ENCODE data around the gene NTRK2.

- TF ChIP-seq MAX (IDR thresholded peaks at IDR 0.05) (no peak), EZH2phosphoT487 (IDR thresholded peaks at IDR 0.05; ENCODE audit: borderline replicate concordance) (no peak), CTCF (IDR thresholded peaks at IDR 0.05 in 2 of 3, conservative IDR thresholded peaks at IDR 0.05 in 1 of 3; ENCODE audit: borderline replicate concordance in 1 of 3, insufficient read depth in 1 of 3, low read depth in 2 of 3, low read length in 2 of 3) (no peak), REST (IDR thresholded peaks at IDR 0.05; ENCODE audit: low read depth) (no peak), ZFX (IDR thresholded peaks at IDR 0.05) (no peak), ZNF274 (IDR thresholded peaks at IDR 0.05; ENCODE audit: low read depth, low read length) (no peak), ZBTB33 (IDR thresholded peaks at IDR 0.05; ENCODE audit: extremely low read depth, insufficient replicate concordance, low read length) (no peak), JUND (IDR thresholded peaks at IDR 0.05) (no peak), POLR2AphosphoS5 (IDR thresholded peaks at IDR 0.05; ENCODE audit: low read depth, low read length) (no peak), POLR2A (IDR thresholded peaks at IDR 0.05; ENCODE audit: borderline replicate concordance, extremely low read depth, insufficient read depth, insufficient read length) (no peak), EGR1 (IDR thresholded peaks at IDR 0.05; ENCODE audit: low read depth) (no peak)
Observed at GRCh38 chr9:84953252-84953773, 283.8 kb downstream of the NTRK2 start.

Data from HCT116 (cell line).